Brain pericyte (primary cell): ENCODE measurements around the gene RARB.

Experiments
- DNase-seq: peaks from one replicate; pipeline ENCODE4 v3.0.0-alpha.2; 2012; ENCODE audit warnings: low read depth, low spot score

The RARB gene

GRCh38 chr3:25576146-25576545 lies 148.1 kb downstream of the RARB start:
- no peak for DNase-seq

- no peak for DNase-seq
Observed at GRCh38 chr3:25576831-25577454, 148.9 kb downstream of the RARB start.

- DNase-seq: no peak
Observed at GRCh38 chr3:25578059-25578458, 150.0 kb downstream of the RARB start.

- no peak for DNase-seq
Observed at GRCh38 chr3:25580534-25580933, 152.5 kb downstream of the RARB start.

- DNase-seq: no peak
Observed at GRCh38 chr3:25581335-25581734, 153.3 kb downstream of the RARB start.

- no peak for DNase-seq
Observed at GRCh38 chr3:25581823-25582222, 153.8 kb downstream of the RARB start.

- peak; percentile 67 for DNase-seq
Observed at GRCh38 chr3:25582242-25582641, 154.2 kb downstream of the RARB start.

- no peak for DNase-seq
Observed at GRCh38 chr3:25583343-25583742, 155.3 kb downstream of the RARB start.

- no peak for DNase-seq
Observed at GRCh38 chr3:25584011-25584789, 156.1 kb downstream of the RARB start.

GRCh38 chr3:25585361-25586166 lies 157.5 kb downstream of the RARB start:
- DNase-seq: no peak

- DNase-seq: no peak
Observed at GRCh38 chr3:25586167-25586505, 158.1 kb downstream of the RARB start.

- no peak for DNase-seq
Observed at GRCh38 chr3:25586553-25586952, 158.5 kb downstream of the RARB start.

- no peak for DNase-seq
Observed at GRCh38 chr3:25587094-25587493, 159.0 kb downstream of the RARB start.

GRCh38 chr3:25587526-25587925 lies 159.5 kb downstream of the RARB start:
- peak; percentile 90 for DNase-seq

- DNase-seq: no peak
Observed at GRCh38 chr3:25587975-25588374, 159.9 kb downstream of the RARB start.

- no peak for DNase-seq
Observed at GRCh38 chr3:25588441-25589103, 160.5 kb downstream of the RARB start.

- no peak for DNase-seq
Observed at GRCh38 chr3:25589104-25589782, 161.2 kb downstream of the RARB start.

GRCh38 chr3:25589783-25590258 lies 161.8 kb downstream of the RARB start:
- no peak for DNase-seq

GRCh38 chr3:25592510-25592968 lies 164.5 kb downstream of the RARB start:
- peak; percentile 58 for DNase-seq

GRCh38 chr3:25593001-25593400 lies 164.9 kb downstream of the RARB start:
- no peak for DNase-seq

GRCh38 chr3:25594007-25594502 lies 166.0 kb downstream of the RARB start:
- DNase-seq: peak; percentile 67
